ENCODE results near the gene TMEM53.
"Not testable (repeated sequence)": the region's sequence is repeated elsewhere in the genome, so short reads cannot be mapped to it uniquely, and the experiment has no call there.

The TMEM53 gene

DNA sequence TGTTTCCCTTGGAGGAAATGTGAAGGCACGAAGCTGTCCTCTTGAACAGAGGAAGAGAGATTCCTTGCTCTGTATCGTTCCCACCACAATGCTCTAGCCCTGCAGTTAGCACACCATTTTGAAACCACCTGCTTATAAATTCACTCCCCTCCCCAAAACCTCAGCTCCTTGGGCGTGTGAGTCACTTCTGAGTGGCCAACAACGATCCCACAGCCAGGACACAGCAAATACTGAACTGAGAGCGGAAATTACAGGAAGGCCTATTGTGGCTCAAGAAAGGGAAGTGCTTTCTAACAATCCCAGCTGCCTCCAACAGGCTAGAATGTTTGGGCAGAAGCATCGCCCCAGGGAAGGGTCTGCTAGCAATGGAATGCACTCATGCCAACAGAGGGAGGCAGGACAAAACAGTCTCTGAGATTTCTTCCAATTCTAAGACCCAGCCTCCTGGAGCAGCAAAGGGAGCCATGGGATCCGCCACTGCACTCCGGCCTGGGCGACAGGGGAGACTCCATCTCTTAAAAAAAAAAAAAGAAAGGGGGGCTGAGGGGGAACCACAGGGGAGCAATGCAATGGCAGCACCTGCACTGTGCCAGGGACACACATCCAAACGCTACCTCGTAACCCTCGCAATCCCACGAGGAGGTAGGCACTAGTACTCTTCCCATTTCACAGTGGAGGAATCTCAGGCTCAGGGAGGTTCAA lies 1.9 kb downstream of the TMEM53 start:
- peak; percentile 56 for DNase-seq (ENCODE audit: extremely low spot score)
- TF ChIP-seq, protein P1, sequence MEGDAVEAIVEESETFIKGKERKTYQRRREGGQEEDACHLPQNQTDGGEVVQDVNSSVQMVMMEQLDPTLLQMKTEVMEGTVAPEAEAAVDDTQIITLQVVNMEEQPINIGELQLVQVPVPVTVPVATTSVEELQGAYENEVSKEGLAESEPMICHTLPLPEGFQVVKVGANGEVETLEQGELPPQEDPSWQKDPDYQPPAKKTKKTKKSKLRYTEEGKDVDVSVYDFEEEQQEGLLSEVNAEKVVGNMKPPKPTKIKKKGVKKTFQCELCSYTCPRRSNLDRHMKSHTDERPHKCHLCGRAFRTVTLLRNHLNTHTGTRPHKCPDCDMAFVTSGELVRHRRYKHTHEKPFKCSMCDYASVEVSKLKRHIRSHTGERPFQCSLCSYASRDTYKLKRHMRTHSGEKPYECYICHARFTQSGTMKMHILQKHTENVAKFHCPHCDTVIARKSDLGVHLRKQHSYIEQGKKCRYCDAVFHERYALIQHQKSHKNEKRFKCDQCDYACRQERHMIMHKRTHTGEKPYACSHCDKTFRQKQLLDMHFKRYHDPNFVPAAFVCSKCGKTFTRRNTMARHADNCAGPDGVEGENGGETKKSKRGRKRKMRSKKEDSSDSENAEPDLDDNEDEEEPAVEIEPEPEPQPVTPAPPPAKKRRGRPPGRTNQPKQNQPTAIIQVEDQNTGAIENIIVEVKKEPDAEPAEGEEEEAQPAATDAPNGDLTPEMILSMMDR (IDR thresholded peaks at IDR 0.05; ENCODE audit: control extremely low read depth, extremely low read depth, low read depth, missing control alignments): no peak

GRCh38 chr1:44670751-44671640 lies 3.3 kb downstream of the TMEM53 start:
- ChIA-PET CTCF (interaction anchor here (0.9 to 9.2 kb wide), 4 partner anchors 16 to 47 kb away, joined by 3 to 72 read pairs (median 3); no protein-coding TSS in a partner anchor), POLR2A (interaction anchor here (0.6 kb wide), 1 partner anchor 133 kb away, joined by 4 read pairs; no protein-coding TSS in a partner anchor)
- DNase-seq (ENCODE audit: extremely low spot score): no peak
- TF ChIP-seq, protein P1 (IDR thresholded peaks at IDR 0.05; ENCODE audit: control extremely low read depth, extremely low read depth, low read depth, missing control alignments): no peak

More for the DNA sequence above, 1.9 kb downstream of the TMEM53 start:
- ChIA-PET CTCF (interaction anchor here (0.7 to 9.2 kb wide), 6 partner anchors 12 to 58 kb away, joined by 3 to 72 read pairs (median 4); partner anchors contain the start of gene RNU5D-1), POLR2A (interaction anchor here (1.0 to 1.4 kb wide), 2 partner anchors 31 to 34 kb away, joined by 3 to 5 read pairs; no protein-coding TSS in a partner anchor)

GRCh38 chr1:44666719-44667118 lies 7.6 kb downstream of the TMEM53 start:
- POLR2A ChIA-PET; CTCF ChIA-PET; DNase-seq (ENCODE audit: extremely low spot score): not testable (repeated sequence)

- TF ChIP-seq, protein P1 (IDR thresholded peaks at IDR 0.05; ENCODE audit: control extremely low read depth, extremely low read depth, low read depth, missing control alignments): no peak
- ChIA-PET CTCF (interaction anchor here (0.8 to 6.6 kb wide), 5 partner anchors 9 to 447 kb away, joined by 3 to 82 read pairs (median 8); partner anchors contain the start of gene TMEM53), POLR2A (interaction anchor here (0.6 kb wide), 1 partner anchor 14 kb away, joined by 3 read pairs; no protein-coding TSS in a partner anchor)
- DNase-seq (ENCODE audit: extremely low spot score): peak; percentile 52
Observed at GRCh38 chr1:44664730-44665370, 9.4 kb downstream of the TMEM53 start.

DNA sequence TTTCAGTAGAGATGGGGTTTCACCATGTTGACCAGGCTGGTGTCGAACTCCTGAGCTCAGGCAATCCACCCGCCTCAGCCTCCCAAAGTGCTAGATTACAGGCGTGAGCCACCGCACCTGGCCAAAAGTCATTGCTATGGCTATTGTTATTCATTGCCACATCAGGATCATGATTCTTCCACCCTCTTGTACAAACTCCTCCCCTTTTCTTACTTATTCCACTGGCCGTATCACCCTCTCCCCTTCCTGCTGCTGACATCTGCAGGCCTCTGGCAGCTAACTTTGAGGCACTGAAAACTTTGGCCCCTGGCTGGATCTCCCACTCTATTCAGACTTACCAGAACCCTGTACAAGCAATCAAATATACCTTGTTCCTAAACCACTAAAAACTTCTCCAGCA lies 10.9 kb downstream of the TMEM53 start:
- TF ChIP-seq, protein P1 (IDR thresholded peaks at IDR 0.05; ENCODE audit: control extremely low read depth, extremely low read depth, low read depth, missing control alignments): no peak
- ChIA-PET POLR2A (no interaction called here), CTCF (interaction anchor here (1.1 to 6.6 kb wide), 5 partner anchors 8 to 91 kb away, joined by 3 to 82 read pairs (median 8); partner anchors contain the start of gene TMEM53)
- DNase-seq (ENCODE audit: extremely low spot score): no peak

DNA sequence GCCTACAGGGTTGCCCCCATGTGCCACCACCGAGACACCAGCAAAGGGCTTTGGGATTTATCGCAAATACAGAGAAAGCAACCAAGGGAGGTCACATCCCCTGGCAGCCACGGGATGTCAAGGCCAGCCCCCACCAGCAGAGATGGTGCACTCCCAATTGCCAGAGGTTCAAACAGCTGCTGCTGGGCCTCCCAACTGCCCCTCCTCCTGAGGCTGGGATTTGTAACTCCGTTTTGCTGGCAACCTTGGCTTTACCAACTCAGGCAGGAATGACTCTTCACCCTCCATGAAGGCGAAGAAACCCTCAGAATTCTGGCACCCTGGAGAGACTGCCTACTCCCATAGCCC lies 11.6 kb downstream of the TMEM53 start:
- CTCF ChIA-PET: interaction anchor here (1.1 to 6.6 kb wide), 4 partner anchors 7 to 91 kb away, joined by 3 to 82 read pairs (median 6); no protein-coding TSS in a partner anchor
- TF ChIP-seq, protein P1 (IDR thresholded peaks at IDR 0.05; ENCODE audit: control extremely low read depth, extremely low read depth, low read depth, missing control alignments): no peak
- POLR2A ChIA-PET: no interaction called here
- DNase-seq (ENCODE audit: extremely low spot score): no peak
